ENCODE measurements around the gene CHRM2. TPM values are rescaled to one million over a fixed set of nuclear protein-coding genes. Genes with fewer than 3 reads are reported as not detected.

Gene CHRM2
- polyA plus RNA-seq, 2 of the 4 experiments (the other 2 are of a cell fraction) = not detected

DNA sequence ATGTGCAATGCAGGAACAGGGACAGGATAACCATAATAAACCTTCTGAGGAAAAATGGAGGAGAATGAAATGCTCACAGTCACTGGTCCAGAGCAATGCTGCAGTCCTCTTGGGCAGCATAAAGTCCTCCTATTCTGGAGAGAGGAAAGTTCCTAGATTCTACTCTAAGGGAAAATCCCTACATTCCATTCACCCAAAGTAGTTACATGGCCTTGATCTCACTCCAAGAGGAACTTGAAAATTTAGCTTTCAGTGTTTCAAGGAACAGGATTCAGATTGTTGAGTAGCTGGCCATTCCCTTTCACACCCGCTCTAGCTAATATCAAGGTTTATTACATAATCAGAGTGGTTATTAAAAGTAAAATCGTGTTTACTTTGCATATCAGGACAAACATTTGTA, 168.3 kb downstream of the CHRM2 start:
- Histone ChIP-seq H3K4me1 (no peaks in the 10 kb centered on the region), H3K27ac (no peak overlapping the region), H3K4me3 (no peak overlapping the region), H3K9me3 (no peaks in the 10 kb centered on the region), H3K4me2 (no peak overlapping the region)
- FAIRE-seq (no peak), ATAC-seq (no peak), DNase-seq (ENCODE audit: low read depth in 1 of 2, low spot score in 1 of 2) (no peak)
- TF ChIP-seq POLR2AphosphoS2 (conservative IDR thresholded peaks at IDR 0.05; ENCODE audit: low read length) (no peak), TP53 (CRISPR knock-in tag; IDR thresholded peaks at IDR 0.05) (no peak), RCOR1 (IDR thresholded peaks at IDR 0.05; ENCODE audit: low read depth, low read length) (no peak), JUN (IDR thresholded peaks at IDR 0.05) (no peak), HEYL (CRISPR knock-in tag; IDR thresholded peaks at IDR 0.05) (no peak), SREBF2 (IDR thresholded peaks at IDR 0.05) (no peak), MYC (IDR thresholded peaks at IDR 0.05; ENCODE audit: borderline replicate concordance, low read length) (no peak), ZC3H11A (IDR thresholded peaks at IDR 0.05) (no peak), RARB (CRISPR knock-in tag; IDR thresholded peaks at IDR 0.05) (no peak), EHF (CRISPR knock-in tag; IDR thresholded peaks at IDR 0.05) (no peak), CEBPB (IDR thresholded peaks at IDR 0.05) (no peak), HOXB5 (CRISPR knock-in tag; IDR thresholded peaks at IDR 0.05) (no peak), HOXA7 (CRISPR knock-in tag; IDR thresholded peaks at IDR 0.05) (no peak), GATA3 (IDR thresholded peaks at IDR 0.05; ENCODE audit: borderline replicate concordance) (no peak), CHD4 (IDR thresholded peaks at IDR 0.05; ENCODE audit: borderline replicate concordance) (no peak), BHLHE40 (IDR thresholded peaks at IDR 0.05; ENCODE audit: low read depth, low read length) (no peak)
- TF ChIP-seq, protein P1, sequence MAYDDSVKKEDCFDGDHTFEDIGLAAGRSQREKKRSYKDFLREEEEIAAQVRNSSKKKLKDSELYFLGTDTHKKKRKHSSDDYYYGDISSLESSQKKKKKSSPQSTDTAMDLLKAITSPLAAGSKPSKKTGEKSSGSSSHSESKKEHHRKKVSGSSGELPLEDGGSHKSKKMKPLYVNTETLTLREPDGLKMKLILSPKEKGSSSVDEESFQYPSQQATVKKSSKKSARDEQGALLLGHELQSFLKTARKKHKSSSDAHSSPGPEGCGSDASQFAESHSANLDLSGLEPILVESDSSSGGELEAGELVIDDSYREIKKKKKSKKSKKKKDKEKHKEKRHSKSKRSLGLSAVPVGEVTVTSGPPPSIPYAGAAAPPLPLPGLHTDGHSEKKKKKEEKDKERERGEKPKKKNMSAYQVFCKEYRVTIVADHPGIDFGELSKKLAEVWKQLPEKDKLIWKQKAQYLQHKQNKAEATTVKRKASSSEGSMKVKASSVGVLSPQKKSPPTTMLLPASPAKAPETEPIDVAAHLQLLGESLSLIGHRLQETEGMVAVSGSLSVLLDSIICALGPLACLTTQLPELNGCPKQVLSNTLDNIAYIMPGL (CRISPR knock-in tag; IDR thresholded peaks at IDR 0.05; ENCODE audit: borderline replicate concordance) = no peak
- TF ChIP-seq, protein P2, sequence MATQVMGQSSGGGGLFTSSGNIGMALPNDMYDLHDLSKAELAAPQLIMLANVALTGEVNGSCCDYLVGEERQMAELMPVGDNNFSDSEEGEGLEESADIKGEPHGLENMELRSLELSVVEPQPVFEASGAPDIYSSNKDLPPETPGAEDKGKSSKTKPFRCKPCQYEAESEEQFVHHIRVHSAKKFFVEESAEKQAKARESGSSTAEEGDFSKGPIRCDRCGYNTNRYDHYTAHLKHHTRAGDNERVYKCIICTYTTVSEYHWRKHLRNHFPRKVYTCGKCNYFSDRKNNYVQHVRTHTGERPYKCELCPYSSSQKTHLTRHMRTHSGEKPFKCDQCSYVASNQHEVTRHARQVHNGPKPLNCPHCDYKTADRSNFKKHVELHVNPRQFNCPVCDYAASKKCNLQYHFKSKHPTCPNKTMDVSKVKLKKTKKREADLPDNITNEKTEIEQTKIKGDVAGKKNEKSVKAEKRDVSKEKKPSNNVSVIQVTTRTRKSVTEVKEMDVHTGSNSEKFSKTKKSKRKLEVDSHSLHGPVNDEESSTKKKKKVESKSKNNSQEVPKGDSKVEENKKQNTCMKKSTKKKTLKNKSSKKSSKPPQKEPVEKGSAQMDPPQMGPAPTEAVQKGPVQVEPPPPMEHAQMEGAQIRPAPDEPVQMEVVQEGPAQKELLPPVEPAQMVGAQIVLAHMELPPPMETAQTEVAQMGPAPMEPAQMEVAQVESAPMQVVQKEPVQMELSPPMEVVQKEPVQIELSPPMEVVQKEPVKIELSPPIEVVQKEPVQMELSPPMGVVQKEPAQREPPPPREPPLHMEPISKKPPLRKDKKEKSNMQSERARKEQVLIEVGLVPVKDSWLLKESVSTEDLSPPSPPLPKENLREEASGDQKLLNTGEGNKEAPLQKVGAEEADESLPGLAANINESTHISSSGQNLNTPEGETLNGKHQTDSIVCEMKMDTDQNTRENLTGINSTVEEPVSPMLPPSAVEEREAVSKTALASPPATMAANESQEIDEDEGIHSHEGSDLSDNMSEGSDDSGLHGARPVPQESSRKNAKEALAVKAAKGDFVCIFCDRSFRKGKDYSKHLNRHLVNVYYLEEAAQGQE (IDR thresholded peaks at IDR 0.05) = no peak
- TF ChIP-seq, protein P3, sequence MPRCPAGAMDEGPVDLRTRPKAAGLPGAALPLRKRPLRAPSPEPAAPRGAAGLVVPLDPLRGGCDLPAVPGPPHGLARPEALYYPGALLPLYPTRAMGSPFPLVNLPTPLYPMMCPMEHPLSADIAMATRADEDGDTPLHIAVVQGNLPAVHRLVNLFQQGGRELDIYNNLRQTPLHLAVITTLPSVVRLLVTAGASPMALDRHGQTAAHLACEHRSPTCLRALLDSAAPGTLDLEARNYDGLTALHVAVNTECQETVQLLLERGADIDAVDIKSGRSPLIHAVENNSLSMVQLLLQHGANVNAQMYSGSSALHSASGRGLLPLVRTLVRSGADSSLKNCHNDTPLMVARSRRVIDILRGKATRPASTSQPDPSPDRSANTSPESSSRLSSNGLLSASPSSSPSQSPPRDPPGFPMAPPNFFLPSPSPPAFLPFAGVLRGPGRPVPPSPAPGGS (IDR thresholded peaks at IDR 0.05) = no peak
- TF ChIP-seq, protein P4, sequence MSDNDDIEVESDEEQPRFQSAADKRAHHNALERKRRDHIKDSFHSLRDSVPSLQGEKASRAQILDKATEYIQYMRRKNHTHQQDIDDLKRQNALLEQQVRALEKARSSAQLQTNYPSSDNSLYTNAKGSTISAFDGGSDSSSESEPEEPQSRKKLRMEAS (IDR thresholded peaks at IDR 0.05) = no peak
- 29% methylated on average over 2 of the region's 2 CpGs for WGBS (ENCODE audit: missing lambda C conversion rate)
- POLR2A ChIA-PET = no interaction called here
- CTCF ChIA-PET = no interaction called here

DNA sequence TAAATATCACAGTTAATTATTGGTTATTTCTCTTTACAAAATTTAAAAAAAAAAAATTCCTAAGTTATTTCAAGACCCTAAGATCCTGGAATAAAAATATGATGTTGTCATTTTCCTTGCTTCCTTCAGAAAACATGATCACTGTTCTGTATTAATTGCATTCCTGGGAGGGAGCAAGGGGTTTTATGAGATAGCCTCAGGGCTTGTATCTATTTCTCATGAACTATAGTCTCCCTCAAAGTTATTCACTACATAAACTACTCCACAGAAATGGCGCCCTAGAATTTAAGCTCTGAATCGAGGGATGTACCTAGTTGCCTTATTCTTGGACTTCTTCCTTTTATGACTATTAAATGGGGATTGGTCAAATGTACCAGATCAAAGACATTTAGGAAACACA, 170.3 kb downstream of the CHRM2 start:
- TF ChIP-seq RFX5 (IDR thresholded peaks at IDR 0.05) (no peak), KDM5A (IDR thresholded peaks at IDR 0.05) (no peak), TP53 (CRISPR knock-in tag; IDR thresholded peaks at IDR 0.05) (no peak), ESRRA (IDR thresholded peaks at IDR 0.05; ENCODE audit: borderline replicate concordance, low read length) (no peak), NPAS2 (CRISPR knock-in tag; IDR thresholded peaks at IDR 0.05; ENCODE audit: borderline replicate concordance) (no peak), ZSCAN20 (CRISPR knock-in tag; IDR thresholded peaks at IDR 0.05) (no peak), FOSB (CRISPR knock-in tag; IDR thresholded peaks at IDR 0.05) (no peak), HOXA7 (CRISPR knock-in tag; IDR thresholded peaks at IDR 0.05) (no peak), RARB (CRISPR knock-in tag; IDR thresholded peaks at IDR 0.05) (no peak), BHLHE40 (IDR thresholded peaks at IDR 0.05; ENCODE audit: low read depth, low read length) (no peak)
- Histone ChIP-seq H3K4me1 (no peaks in the 10 kb centered on the region), H3K4me3 (no peak overlapping the region), H3K4me2 (no peak overlapping the region), H3K27ac (no peak overlapping the region), H3K9me3 (no peaks in the 10 kb centered on the region)
- ChIA-PET CTCF (interaction anchor here (0.7 kb wide), 1 partner anchor 661 kb away, joined by 6 read pairs; no protein-coding TSS in a partner anchor), POLR2A (no interaction called here)
- no peak for DNase-seq (ENCODE audit: low read depth in 1 of 2, low spot score in 1 of 2)
- no peak for FAIRE-seq
- ATAC-seq = no peak
- WGBS (ENCODE audit: missing lambda C conversion rate) = 8% methylated on average over 2 of the region's 2 CpGs

All from A549 (cell line).